ENCODE measurements around the gene RAD1. TPM values are rescaled to one million over a fixed set of nuclear protein-coding genes. Genes with fewer than 3 reads are reported as not detected.

Gene RAD1
- total RNA-seq, 1 experiment from 2014 or later, result 24.8 TPM

DNA sequence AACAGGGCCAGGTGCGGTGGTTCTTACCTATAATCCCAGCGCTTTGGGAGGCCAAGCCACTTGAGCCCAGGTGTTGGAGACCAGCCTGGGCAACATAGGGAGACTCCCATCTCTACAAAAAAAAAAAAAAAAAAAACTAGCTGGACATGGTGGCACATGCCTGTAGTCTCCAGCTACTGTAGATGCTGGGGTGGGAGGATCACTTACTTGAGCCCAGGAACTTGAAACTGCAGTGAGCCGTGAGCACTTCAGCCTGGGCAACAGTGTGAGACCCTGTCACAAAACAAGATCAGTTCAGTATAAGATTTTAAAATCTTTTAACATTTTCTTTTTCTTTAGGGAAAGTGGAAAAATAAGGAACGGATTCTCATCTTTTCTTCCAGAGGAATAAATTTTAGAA is 2.7 kb upstream of the RAD1 start:
- ATAC-seq (no peak), DNase-seq (ENCODE audit: low read depth, low spot score) (no peak)
- TF ChIP-seq, protein P1, sequence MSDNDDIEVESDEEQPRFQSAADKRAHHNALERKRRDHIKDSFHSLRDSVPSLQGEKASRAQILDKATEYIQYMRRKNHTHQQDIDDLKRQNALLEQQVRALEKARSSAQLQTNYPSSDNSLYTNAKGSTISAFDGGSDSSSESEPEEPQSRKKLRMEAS (IDR thresholded peaks at IDR 0.05), result no peak
- no peak for TF ChIP-seq POLR2A (IDR thresholded peaks at IDR 0.05; ENCODE audit: borderline replicate concordance, extremely low read depth, insufficient read depth, insufficient read length)
- TF ChIP-seq FOSL1 (IDR thresholded peaks at IDR 0.05; ENCODE audit: low read depth), result no peak
- TF ChIP-seq, protein P2, sequence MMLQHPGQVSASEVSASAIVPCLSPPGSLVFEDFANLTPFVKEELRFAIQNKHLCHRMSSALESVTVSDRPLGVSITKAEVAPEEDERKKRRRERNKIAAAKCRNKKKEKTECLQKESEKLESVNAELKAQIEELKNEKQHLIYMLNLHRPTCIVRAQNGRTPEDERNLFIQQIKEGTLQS (IDR thresholded peaks at IDR 0.05), result no peak
- TF ChIP-seq TCF7L2 (IDR thresholded peaks at IDR 0.05; ENCODE audit: borderline replicate concordance, extremely low read depth, insufficient read depth, insufficient read length), result no peak
- no peak for TF ChIP-seq EZH2phosphoT487 (IDR thresholded peaks at IDR 0.05; ENCODE audit: borderline replicate concordance)
- no peak for TF ChIP-seq ELF1 (IDR thresholded peaks at IDR 0.05; ENCODE audit: borderline replicate concordance, low read depth)
- no peak for TF ChIP-seq SRF (IDR thresholded peaks at IDR 0.05; ENCODE audit: low read depth)
- TF ChIP-seq CEBPB (IDR thresholded peaks at IDR 0.05; ENCODE audit: low read depth), result no peak
- TF ChIP-seq CBX3 (IDR thresholded peaks at IDR 0.05; ENCODE audit: low read depth), result no peak
- no peak for TF ChIP-seq SP1 (IDR thresholded peaks at IDR 0.05; ENCODE audit: low read depth)
- TF ChIP-seq, protein P3, sequence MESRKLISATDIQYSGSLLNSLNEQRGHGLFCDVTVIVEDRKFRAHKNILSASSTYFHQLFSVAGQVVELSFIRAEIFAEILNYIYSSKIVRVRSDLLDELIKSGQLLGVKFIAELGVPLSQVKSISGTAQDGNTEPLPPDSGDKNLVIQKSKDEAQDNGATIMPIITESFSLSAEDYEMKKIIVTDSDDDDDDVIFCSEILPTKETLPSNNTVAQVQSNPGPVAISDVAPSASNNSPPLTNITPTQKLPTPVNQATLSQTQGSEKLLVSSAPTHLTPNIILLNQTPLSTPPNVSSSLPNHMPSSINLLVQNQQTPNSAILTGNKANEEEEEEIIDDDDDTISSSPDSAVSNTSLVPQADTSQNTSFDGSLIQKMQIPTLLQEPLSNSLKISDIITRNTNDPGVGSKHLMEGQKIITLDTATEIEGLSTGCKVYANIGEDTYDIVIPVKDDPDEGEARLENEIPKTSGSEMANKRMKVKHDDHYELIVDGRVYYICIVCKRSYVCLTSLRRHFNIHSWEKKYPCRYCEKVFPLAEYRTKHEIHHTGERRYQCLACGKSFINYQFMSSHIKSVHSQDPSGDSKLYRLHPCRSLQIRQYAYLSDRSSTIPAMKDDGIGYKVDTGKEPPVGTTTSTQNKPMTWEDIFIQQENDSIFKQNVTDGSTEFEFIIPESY (IDR thresholded peaks at IDR 0.05; ENCODE audit: extremely low read depth, insufficient replicate concordance, low read length), result no peak
- no peak for TF ChIP-seq YY1 (IDR thresholded peaks at IDR 0.05; ENCODE audit: extremely low read depth, insufficient replicate concordance, low read depth, low read length)
- no peak for TF ChIP-seq ZNF274 (IDR thresholded peaks at IDR 0.05; ENCODE audit: low read depth, low read length)
- no peak for TF ChIP-seq RAD21 (IDR thresholded peaks at IDR 0.05; ENCODE audit: low read depth)
- TF ChIP-seq POLR2AphosphoS5 (IDR thresholded peaks at IDR 0.05; ENCODE audit: low read depth, low read length), result no peak
- Histone ChIP-seq H3K36me3 (ENCODE audit: control insufficient read depth in 1 of 2, insufficient read depth in 2 of 2, low read length in 2 of 2) (peaks cover 32 to 34% of the 10 kb centered on the region in 2 experiments), H3K4me3 (replicated peaks in 1 of 2; ENCODE audit: low read depth in 1 of 2, low read length in 2 of 2) (no peak overlapping the region), H3K27ac (ENCODE audit: low read depth, low read length) (no peak overlapping the region; the same call in 1 of the 2 replicates), H3K27me3 (ENCODE audit: insufficient read depth, low read length) (no peaks in the 10 kb centered on the region), H4K20me1 (ENCODE audit: insufficient read depth) (peaks cover 20% of the 10 kb centered on the region; the same call in 1 of the 2 replicates), H2AFZ (ENCODE audit: low read depth, low read length, poor library complexity, severe bottlenecking) (no peak overlapping the region), H3K9me3 (ENCODE audit: control insufficient read depth in 1 of 2, insufficient read depth in 1 of 2, low read depth in 1 of 2, low read length in 2 of 2) (no peaks in the 10 kb centered on the region), H3K9me2 (ENCODE audit: insufficient read depth) (no peaks in the 10 kb centered on the region), H3K4me1 (ENCODE audit: control insufficient read depth in 1 of 2, insufficient read depth in 2 of 2, low read length in 2 of 2) (peaks cover 23 to 46% of the 10 kb centered on the region in 2 experiments), H3K79me2 (ENCODE audit: insufficient read depth, low read length) (peaks cover 97% of the 10 kb centered on the region), H3K9ac (ENCODE audit: low read length) (no peak overlapping the region), H3K4me2 (ENCODE audit: low read length) (peak overlapping the region; percentile 77; the same call in 1 of the 2 replicates)
- POLR2A ChIA-PET, result no interaction called here
- RAD21 ChIA-PET (ENCODE audit: low non-redundant PET in 1 of 2, low total read pairs in 2 of 2, uncharacterized antibody in 2 of 2, unreplicated experiment in 2 of 2), result no interaction called here
- CTCF ChIA-PET, result no interaction called here
- no TSS peak for BruUV-seq (replicated peaks)
- intact Hi-C loops (cut with micrococcal nuclease), result no loop called here

All from HCT116 (cell line).